ENCODE data around the gene NUMB.

The NUMB gene

DNA sequence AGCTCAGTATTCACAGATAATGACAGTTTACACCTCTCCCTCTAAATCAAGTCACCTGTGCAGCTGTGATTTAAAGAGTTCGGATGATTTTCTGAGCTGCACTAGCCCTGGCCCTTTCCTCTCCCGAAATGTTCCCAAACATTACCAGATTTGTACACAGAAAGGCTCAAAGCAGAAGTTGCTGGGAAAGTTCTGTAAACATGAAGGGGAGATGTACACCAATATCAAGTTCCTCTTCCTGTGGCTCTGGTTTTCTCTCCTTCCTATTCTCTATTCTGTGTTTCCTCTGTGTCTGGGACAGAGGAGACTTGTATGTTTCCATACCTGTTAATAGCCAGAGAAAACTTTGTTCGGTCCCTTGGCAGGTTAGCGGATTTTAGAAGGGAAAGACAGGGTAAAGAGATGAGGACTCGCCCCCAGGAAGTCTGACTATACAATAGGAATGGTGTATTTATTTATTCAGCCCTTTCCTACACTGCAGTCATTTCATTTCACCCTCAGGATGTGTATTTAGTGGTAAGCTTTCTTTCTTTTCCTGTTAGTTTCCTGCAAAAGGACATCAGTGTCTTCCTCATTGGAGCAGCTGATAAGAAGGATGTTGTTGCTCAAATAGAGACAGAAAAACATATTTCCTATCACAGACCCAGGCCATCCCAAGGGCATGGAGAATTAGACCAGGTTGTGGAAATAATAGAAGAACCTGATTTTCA lies 7.6 kb upstream of the NUMB start:
- DNase-seq: no peak

DNA sequence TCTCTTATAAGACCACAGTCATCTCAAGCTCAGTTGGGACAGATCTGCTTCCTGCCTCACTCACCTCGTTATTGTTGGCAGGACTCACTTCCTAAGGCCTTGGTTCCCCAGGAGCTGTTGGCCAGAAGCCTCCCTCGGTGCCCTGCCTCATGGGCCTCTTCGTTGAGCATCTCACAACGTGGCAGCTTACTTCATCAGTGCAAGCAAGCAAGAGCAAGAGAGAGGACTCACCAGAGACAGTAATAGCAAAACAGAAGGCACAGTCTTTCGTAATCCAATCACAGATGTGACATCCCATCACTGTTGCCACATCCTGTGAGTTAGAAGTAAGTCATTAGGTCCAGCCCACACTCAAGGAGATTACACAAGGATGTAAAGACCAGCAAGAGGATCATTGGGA lies 5.1 kb upstream of the NUMB start:
- DNase-seq: peak in 10 of 51 donors; percentile 8 to 38 (median 17)

DNA sequence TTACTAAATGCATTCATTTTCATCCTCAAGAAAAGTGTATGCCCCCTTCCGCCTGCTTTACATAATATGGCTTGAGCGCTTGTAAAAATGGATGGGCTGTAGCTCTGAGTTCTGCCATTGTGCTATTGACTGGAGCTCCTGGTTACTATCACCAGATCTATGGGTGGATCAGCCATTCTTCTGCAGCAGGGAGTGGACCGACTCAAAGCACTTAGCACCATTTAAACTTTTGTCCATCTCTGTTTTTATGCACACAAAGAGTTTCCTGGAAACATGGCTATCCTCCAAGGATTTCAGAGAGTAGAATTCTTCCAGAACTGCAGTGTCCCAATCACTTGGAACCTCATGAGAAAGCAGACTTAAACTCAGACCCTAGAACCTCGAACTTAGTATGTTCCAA lies 4.5 kb upstream of the NUMB start:
- DNase-seq: no peak

DNA sequence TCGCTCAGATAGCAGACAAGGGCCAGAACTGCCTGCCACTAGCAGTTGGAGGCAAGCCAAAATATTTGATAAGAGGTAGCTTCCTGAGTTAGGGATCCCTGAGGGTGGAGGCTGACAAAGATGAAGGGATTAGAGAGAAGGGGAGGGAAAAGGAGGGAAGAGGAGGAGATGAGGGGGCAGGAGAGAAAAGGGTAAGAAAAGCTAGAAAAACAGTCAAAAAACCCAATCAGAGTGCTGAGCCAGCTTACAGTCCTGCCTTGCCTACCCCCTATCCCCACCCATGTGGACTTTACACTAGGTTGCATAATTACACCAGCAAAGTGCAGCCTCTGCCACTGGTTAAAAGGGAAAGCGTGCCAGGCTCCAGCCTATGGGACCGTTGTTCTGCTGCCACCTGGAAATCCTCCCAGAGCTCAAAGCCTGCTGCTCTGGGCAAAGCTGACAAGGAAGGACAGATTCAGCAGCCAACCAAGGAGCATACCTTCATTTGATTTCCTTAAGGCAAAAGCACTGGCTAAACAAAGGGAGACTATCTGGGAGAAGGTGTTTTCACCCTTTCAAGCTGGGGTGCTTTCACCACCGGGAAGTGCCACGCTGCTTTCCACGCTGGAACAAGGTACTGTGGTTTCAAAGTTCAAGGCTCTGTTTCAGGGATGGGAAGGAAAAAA lies 3.8 kb upstream of the NUMB start:
- DNase-seq: peak in 35 of 51 donors; percentile 3 to 71 (median 38)

DNA sequence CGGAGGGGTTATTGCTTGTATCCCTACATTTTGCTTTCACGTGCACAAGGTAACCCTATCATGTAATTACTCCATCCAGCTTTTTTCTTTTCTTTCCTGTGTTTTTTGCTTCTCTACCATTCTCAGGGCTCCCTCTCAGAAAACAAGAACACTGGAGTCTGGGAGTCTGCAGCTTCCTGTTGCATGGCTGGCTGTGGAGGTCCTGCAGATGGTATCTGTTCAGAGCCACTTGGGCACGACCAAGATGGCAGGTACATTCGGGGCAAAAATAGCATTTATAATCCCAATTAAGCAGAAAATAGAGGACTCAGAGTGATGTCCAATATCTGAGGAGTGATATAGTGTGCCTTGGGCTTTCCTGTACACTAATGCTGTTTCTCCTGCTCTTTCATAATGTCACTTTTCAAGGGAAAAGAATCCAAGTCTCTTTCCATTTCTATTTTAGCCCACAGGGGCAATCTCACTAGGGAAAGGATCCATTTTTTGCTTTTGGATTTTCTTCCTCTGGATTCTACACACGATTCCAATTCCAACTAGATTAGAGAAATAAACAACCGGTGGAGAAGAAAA lies 3.2 kb upstream of the NUMB start:
- DNase-seq: no peak

DNA sequence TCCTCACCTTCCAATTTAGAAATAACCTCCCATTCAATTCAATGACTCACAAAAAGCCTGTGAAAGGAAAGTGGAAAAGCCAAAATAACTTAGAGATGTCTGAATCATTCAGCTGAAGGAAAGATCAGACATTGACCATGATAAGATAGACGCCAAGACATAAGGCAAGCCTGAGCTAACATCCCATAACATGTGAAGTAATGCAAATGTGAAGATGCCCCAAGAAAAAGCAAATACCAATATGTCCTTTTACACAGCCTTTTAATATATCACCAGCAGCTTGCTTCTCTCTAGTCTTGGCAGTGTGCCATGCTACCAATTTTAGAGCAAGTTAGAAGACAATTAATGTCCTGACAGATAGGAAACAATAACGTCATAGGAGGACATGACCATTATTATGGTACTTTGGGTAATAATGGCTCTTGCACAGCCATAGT lies 2.4 kb upstream of the NUMB start:
- peak in 1 of 51 donors; percentile 29 for DNase-seq

DNA sequence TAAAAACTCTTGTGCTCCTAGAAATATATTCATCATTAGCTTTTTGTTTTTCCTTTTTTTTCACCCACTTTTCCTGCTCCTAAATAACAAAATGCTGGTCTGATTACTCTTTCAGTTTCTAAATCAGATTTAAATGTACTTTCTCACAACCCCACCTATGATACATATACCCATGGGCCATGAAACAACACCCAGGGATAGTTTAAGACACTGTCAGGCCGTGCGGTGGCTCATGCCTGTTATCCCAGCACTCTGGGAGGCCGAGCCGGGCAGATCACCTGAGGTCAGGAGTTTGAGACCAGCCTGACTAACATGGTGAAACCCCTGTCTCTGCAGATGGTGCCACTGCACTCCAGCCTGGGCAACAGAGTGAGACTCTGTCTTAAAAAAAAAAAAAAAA lies 1.6 kb upstream of the NUMB start:
- no peak for DNase-seq

DNA sequence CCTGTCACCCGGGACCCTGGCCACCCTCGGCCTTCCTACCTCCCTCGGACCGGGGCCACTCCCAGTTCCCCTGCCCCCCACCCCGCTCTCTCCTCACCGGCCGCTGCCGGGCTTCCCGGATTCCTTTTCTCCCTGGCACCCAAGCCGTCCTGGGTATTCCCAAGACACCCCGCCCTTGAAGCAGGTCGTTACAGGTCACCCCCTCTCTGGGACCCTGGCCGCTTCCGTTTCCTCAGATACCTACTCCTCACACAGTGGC lies 493 bp downstream of the NUMB start:
- peak in 11 of 51 donors; percentile 32 to 58 (median 49) for DNase-seq

DNA sequence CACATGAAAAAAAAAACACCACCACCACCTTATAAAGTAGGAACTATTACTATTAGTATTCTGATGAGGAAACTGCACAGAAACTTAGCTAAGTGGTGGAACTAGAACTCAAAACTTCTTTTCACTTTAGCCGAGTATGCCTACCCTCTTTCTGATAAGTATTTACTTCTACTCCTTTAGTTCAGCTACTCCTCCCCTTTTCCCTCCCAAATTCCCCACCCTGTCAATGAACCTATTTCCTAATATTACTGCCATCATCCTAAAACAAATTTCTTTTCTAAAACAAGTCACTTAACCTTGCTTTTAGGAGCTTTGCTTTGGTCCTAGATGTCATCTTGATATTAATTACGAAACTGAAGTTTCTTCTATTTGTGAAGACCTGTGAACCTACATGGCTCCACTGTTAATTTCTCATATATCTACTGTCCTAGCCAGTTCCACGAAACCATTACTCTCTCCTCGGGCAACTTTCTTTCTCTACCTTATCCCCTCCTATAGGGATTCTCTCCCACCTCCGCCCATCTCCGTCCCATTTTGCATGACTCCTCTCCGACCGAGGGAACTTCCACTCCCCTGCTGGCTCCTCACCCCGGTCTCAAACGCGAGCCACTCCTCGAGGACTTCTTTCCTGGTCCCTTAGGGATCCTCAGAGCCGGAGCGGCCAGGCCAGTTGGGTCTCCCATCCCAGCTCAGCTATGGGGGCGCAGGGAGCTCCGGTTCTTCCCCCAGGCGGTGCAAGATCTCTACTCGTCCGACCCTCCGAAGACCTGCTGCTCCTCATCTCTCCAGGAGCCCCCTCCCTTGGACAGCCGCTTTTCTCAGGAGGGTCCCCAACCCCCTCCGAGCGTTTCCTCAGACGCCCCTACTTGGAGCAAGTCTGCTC lies 1.1 kb downstream of the NUMB start:
- peak in 19 of 51 donors; percentile 15 to 61 (median 32) for DNase-seq

DNA sequence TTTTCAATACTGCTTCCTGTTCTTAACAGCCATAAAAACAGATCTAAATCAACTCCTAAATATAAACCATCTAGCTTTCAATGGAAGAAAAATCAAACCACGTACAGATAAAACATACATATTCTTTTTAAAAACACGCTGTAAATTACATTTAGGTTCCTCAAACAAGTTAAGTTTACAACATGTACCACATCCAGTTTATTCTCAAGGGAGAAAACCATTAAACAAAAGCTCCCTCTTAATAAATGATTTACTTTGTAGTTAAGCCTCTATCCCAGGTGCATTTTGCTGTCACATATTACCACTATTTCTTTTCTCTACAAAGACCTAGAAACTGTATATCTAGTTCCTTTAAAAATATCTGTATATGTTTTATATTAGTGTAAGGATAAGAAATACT lies 3.1 kb downstream of the NUMB start:
- no peak for DNase-seq

DNA sequence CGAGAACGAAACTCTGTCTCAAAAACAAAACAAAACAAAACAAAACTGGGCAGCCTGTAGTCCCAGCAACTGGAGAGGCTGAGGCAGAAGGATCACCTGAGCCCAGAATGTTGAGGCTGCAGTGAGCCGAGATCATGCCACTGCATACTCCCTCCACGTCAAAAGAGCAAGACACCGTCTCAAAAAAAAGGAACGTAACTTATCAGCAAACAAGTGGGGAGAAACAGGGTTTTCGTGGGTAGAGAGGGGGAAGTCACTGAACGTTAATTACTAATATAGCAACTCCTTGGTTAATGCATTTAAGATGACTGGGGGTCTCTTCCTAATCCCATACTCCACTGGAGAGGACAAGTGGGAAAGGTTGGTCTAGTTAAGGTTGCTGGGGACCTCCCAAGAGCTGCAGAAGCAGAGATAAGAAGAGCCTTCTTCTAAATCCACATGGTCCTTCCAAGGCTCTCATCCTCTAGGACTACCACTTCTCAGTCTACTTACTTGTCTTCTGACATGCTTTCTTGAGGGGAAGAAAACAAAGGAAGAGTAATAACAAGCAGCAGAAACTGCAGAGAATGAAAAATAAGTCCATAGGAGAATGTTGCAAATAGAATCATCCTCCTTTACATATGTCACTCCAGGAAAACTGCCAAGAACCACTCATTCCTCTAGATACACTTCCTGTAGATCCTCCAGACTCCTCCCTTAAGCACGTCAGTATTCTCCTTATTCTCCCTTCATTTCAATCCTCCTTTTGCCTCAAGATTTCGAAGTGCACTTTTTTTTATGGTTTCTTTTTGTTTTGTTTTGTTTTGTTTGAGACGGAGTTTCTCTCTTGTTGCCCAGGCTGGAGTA lies 5.8 kb downstream of the NUMB start:
- DNase-seq: no peak

DNA sequence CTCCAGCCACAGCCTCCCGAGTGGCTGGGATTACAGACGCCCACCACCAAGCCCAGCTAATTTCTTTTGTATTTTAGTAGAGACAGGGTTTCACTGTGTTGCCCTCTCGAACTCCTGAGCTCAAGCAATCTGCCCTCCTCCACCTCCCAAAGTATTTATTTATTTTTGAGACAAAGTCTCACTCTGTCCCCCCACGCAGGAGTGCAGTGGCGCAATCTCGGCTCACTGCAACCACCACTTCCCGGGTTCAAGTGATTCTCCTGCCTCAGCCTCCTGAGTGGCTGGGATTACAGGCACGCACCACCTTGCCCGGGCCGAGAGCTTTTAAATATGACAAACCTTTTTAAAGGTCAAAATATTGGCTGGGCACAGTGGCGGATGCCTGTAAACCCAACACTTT lies 14.6 kb downstream of the NUMB start:
- DNase-seq: no peak

DNA sequence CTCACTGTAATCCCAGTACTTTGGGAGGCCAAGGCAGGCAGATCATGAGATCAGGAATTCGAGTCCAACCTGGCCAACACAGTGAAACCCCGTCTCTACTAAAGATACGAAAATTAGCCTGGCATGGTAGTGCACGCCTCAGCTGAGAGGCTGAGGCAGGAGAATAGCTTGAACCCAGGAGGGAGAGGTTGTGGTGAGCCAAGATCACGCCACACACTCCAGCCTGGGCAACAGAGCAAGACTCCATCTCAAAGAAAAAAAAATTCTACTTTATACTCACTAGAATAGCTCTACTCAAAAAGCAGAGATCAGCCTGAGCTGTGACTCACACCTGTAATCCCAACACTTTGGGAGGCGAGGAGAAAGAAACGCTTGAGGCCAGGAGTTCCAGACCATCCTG lies 17.1 kb downstream of the NUMB start:
- no peak for DNase-seq

DNA sequence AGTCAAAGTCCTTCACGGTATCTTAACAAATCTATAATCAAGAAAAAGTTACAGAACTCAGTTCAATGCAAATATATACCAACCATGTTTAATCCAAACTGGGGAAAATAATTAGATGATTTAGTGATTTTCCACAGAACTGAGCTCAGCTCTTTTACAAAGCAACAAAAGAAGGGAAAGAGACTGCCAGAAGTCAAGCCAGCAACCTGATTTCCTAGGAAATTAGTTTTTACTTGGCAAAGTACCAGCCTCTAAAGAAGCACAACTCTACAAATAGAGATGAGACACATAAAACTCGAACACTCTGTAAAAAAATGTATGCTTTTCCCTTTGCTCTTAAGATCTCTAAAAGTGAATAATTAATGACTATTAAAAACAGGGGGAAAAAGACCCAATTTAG lies 19.4 kb downstream of the NUMB start:
- no peak for DNase-seq

DNA sequence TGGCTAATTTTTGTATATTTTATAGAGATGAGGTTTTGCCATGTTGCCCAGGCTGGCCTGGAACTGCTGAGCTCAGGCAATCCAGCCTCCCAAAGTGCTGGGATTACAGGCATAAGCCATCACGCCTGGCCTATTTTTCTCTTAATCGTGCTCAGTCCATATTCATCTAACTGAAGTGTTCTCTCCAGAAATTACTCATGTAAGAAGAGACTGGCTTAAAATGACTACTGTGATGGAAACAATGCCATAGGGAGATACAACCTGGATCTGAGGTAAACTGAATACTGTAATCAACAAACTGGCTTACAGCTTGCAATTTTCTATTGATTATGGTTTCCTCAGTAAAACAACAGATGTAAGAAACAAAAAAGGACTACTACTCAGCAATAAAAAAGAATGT lies 21.1 kb downstream of the NUMB start:
- DNase-seq: no peak

DNA sequence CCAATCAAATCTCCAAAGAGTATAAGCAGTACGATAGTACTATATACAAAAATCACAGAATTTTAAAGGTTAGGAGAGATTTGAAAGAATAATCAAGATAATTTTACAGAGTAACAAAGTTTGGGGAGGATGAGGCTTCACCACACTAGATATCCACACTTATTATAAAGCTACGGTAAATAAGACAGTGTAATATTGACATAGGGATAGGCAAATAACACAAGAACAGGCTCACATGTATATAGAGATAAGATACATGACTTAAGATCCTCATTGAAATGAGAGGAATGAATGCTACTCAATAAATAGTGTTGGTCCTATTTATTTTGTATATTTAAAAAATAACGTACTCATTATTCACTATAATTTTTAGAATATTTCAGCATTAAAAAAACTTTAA lies 26.2 kb downstream of the NUMB start:
- no peak for DNase-seq

DNA sequence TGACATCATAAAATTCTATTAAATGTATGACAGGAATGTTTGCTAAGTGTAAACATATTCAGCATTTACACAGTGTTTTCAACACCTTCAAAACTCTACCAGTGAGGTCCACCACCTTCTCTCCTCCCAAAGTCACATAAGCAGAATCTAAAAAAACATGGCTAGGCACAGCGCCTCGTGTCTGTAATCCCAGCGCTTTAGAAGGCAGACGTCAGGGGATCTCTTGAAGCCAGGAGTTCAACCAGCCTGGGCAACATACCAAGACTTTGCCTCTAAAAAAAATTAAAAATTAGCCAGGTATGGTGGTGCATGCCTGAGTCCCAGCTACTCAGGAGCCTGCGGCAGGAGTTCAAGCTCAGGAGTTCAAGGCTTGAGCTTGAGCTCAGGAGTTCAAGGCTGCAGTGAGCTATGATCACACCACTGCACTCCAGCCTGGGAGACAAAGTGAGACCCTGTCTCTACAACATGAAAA lies 30.0 kb downstream of the NUMB start:
- no peak for DNase-seq

DNA sequence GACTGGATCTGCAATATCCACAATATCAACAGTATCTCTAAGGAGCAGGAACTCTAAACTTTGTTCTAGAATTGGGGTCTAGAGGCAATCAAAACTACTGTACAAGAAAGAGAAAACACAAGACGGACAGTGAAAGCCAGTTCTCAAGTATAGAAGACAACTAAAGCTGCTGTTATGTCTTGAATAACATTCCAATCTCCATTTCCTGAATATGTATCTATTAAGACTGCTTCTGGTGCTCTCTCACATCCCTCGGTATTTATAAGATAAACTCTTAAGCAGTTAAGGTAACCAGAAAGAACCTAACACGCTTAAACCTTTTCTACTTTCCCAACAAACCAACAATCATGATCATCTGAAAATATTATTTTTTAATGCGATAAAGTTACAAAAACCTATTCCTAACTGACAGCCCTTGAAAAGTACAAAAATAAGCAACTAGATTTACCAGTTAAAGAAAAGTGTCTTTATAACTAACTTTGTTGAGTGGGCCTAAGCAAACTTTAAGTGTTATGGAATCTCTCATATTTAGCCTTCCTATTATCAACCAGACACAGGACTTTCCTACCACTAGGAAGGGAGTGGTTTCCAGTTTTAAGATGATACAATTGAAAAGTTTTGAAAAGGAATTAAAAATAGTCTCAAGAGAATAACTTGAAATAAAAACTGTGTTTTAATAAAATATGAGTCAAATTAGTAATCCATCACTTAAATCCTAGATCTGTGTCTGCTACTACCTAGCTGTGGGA lies 30.7 kb downstream of the NUMB start:
- DNase-seq: no peak

DNA sequence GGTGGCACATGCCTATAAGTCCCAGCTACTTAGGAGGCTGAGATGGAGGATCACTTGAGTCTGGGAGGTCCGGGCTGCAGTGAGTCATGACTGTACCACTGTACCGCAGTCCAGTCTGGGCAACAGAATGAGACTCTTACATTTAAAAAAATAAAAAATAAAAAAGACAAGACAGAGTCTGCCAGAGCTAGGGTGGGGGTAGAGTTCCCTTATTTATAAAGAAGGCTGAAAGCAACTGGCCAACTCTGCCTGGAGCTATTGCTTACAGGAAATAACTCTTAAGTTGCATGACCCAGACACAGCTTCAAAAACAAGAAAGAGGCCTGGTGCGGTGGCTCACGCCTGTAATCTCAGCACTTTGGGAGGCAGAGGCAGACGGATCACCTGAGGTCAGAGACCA lies 31.5 kb downstream of the NUMB start:
- no peak for DNase-seq

DNA sequence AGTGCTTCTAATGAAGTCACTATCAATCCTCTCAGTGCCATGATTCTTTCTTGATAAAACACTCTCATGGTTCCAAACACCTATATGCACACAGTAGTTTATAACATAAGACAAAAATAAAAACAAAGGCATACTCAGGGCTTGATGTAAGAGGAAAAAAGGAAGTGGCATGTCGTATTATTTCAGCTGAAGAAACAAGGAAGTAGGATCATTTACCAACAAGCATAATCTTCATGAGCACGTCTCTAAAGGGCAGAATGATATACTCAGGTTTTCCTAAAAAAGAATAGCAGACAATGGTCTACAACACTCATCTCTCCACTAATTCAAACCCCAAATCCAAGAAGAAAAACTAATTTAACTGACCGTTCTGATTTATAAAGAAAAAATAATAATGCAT lies 33.9 kb downstream of the NUMB start:
- DNase-seq: no peak

All from hypothalamus (tissue), 51 donors.